ENCODE results near the gene CGA. TPM values are rescaled to one million over a fixed set of nuclear protein-coding genes. Genes with fewer than 3 reads are reported as not detected.

CGA gene
- total and polyA plus RNA-seq, 3 experiments from 2014 or later: not detected

DNA sequence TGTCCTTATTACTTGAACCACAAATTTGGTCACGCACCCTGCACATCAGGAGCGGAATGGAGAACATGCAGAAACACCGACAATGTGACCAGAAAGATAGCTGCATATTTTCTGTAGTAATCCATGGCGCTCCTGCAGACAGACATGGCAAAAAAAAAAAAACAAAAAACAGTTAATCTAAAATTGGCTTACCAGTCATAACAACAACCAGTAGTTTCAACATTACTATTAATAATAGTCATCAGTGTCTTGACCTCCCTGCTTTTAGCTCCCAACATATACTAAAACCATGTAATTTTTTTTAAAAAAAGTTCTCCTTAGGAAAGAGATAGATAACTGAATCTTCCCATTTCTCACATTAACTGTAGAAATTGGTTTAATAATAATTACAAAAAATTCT is 6.8 kb downstream of the CGA start:
- H3K4me1 Mint-ChIP-seq: no peaks in the 10 kb centered on the region
- Histone ChIP-seq H3K36me3 (ENCODE audit: insufficient read depth, low read length) (no peaks in the 10 kb centered on the region), H3K9me3 (ENCODE audit: low read length) (no peaks in the 10 kb centered on the region), H3K27me3 (ENCODE audit: insufficient read depth, low read length, poor library complexity, severe bottlenecking) (no peaks in the 10 kb centered on the region), H3K4me1 (ENCODE audit: insufficient read depth, low read length) (no peaks in the 10 kb centered on the region), H3K27ac (ENCODE audit: low read depth, low read length) (no peak overlapping the region), H3K4me3 (ENCODE audit: low read length) (no peak overlapping the region)
- no peak overlapping the region for H3K4me3 Mint-ChIP-seq
- CTCF ChIA-PET: interaction anchor here (3.1 kb wide), 1 partner anchor 9 kb away, joined by 14 read pairs; no protein-coding TSS in a partner anchor
- peaks cover 5 to 8% of the 10 kb centered on the region in 2 donors for H3K27me3 Mint-ChIP-seq
- H3K36me3 Mint-ChIP-seq: no peaks in the 10 kb centered on the region
- POLR2A ChIA-PET: no interaction called here
- DNase-seq: no peak
- H3K27ac Mint-ChIP-seq: peak overlapping the region in 1 of 8 donors; percentile 29
- H3K9me3 Mint-ChIP-seq: no peaks in the 10 kb centered on the region

- Histone ChIP-seq H3K9me3 (ENCODE audit: low read length) (no peaks in the 10 kb centered on the region), H3K27me3 (ENCODE audit: insufficient read depth, low read length, poor library complexity, severe bottlenecking) (no peaks in the 10 kb centered on the region), H3K36me3 (ENCODE audit: insufficient read depth, low read length) (no peaks in the 10 kb centered on the region), H3K4me1 (ENCODE audit: insufficient read depth, low read length) (no peaks in the 10 kb centered on the region), H3K27ac (ENCODE audit: low read depth, low read length) (no peak overlapping the region), H3K4me3 (ENCODE audit: low read length) (no peak overlapping the region)
- Mint-ChIP-seq H3K4me1 (no peaks in the 10 kb centered on the region), H3K4me3 (no peak overlapping the region), H3K36me3 (no peaks in the 10 kb centered on the region), H3K27ac (no peak overlapping the region), H3K9me3 (no peaks in the 10 kb centered on the region), H3K27me3 (peaks cover 11 to 28% of the 10 kb centered on the region in 2 donors)
- no peak for DNase-seq
- POLR2A ChIA-PET: no interaction called here
- CTCF ChIA-PET: no interaction called here
These were observed 12.7 kb downstream of the CGA start for GRCh38 chr6:87082160-87082721.

DNA sequence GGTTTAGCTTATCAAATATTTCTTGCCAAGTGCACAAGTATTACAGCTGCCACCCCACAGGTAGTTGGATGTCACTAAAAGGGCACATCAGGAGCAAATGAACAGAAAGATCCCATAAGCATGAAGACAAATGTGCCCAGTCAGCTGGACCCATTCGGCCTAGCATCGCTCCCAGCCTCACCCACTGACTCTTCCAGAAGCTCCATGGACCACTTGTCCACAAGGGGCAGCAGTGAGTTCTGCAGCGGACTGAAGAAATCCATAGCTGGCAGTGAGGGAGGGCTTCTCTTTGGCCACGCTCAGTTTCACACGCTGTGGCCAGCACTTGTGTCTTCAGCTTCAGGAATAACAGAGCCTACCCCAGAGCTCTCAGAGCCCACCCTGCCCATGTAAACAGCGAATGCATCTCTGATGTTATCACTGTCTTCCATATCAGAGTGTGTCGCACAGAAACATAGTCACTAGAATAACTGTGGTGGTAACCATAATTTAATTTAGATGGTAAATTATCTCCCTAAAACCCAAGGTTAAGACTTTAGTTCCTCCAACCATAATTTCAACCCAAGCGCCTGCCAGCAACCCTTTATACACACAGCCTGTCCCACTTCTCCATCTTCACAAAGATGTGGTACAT is 15.8 kb downstream of the CGA start:
- H3K4me3 ChIP-seq (ENCODE audit: low read length): no peak overlapping the region
- no peaks in the 10 kb centered on the region for H3K36me3 Mint-ChIP-seq
- no peaks in the 10 kb centered on the region for H3K27me3 ChIP-seq (ENCODE audit: insufficient read depth, low read length, poor library complexity, severe bottlenecking)
- POLR2A ChIA-PET: no interaction called here
- H3K4me3 Mint-ChIP-seq: no peak overlapping the region
- H3K9me3 ChIP-seq (ENCODE audit: low read length): no peaks in the 10 kb centered on the region
- no peaks in the 10 kb centered on the region for H3K4me1 ChIP-seq (ENCODE audit: insufficient read depth, low read length)
- CTCF ChIA-PET: interaction anchor here (0.6 to 2.4 kb wide), 11 partner anchors 9 to 170 kb away, joined by 3 to 16 read pairs (median 6); partner anchors contain the start of gene CGA
- no peaks in the 10 kb centered on the region for H3K9me3 Mint-ChIP-seq
- peak; percentile 18 to 64 (median 24) for DNase-seq
- H3K36me3 ChIP-seq (ENCODE audit: insufficient read depth, low read length): no peaks in the 10 kb centered on the region
- no peak overlapping the region for H3K27ac ChIP-seq (ENCODE audit: low read depth, low read length)
- H3K4me1 Mint-ChIP-seq: no peaks in the 10 kb centered on the region
- no peak overlapping the region for H3K27ac Mint-ChIP-seq
- peaks cover 8 to 24% of the 10 kb centered on the region in 2 donors for H3K27me3 Mint-ChIP-seq

DNA sequence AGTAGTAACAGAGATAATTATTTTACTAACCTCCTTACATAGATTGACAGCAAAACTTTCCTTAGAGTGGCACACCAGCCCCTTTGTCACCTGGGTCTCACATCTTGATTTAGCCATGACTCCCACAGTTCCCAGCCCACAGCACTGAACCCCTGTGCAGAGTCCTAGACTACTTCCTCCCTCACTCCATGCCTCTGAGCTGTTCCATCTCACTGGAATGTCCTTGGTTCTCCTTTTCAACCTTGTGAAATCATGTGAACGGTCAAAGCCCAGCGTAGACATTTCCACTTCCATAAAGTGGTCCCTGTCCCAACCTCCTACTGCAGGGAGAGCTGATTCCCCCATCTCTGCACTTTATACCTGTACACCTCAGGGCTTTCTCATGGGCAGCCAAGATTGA is 19.7 kb downstream of the CGA start:
- ChIA-PET CTCF (no interaction called here), POLR2A (no interaction called here)
- Mint-ChIP-seq H3K27ac (no peak overlapping the region), H3K4me3 (no peak overlapping the region), H3K27me3 (peaks cover 2 to 23% of the 10 kb centered on the region in 2 donors), H3K9me3 (no peaks in the 10 kb centered on the region), H3K4me1 (no peaks in the 10 kb centered on the region), H3K36me3 (no peaks in the 10 kb centered on the region)
- H3K36me3 ChIP-seq (ENCODE audit: insufficient read depth, low read length): no peaks in the 10 kb centered on the region
- H3K4me3 ChIP-seq (ENCODE audit: low read length): no peak overlapping the region
- H3K27me3 ChIP-seq (ENCODE audit: insufficient read depth, low read length, poor library complexity, severe bottlenecking): no peaks in the 10 kb centered on the region
- no peaks in the 10 kb centered on the region for H3K9me3 ChIP-seq (ENCODE audit: low read length)
- H3K27ac ChIP-seq (ENCODE audit: low read depth, low read length): no peak overlapping the region
- H3K4me1 ChIP-seq (ENCODE audit: insufficient read depth, low read length): no peaks in the 10 kb centered on the region
- DNase-seq: no peak

DNA sequence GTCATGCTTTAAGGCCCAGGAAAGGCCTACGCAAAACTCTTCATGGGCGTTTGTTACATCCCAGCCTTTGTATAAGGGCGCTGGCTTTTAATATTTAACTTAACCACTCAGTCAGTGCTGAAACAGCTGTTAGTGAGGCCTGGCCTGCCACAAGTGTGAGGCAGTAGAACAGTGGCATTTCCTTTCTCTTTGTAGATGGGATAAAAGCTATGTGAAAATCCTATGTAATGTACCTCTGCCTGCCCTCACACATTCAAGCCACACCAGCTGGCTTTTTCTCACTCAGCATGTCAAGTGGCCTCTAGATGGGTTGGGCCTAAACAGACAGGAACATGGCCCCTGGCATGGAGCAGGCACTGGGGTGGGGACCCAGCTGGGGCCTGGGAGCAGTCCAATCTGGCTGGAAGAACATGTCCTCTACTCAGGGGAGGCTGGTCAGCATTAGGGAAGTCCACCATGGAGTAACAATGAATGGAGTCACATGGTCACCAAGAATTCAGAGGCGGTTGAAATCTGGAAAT is 20.7 kb downstream of the CGA start:
- no peaks in the 10 kb centered on the region for H3K4me1 ChIP-seq (ENCODE audit: insufficient read depth, low read length)
- H3K27me3 ChIP-seq (ENCODE audit: insufficient read depth, low read length, poor library complexity, severe bottlenecking): no peaks in the 10 kb centered on the region
- Mint-ChIP-seq H3K36me3 (no peaks in the 10 kb centered on the region), H3K27me3 (peaks cover 0 to 18% of the 10 kb centered on the region in 2 donors), H3K27ac (no peak overlapping the region), H3K4me1 (no peaks in the 10 kb centered on the region), H3K4me3 (no peak overlapping the region), H3K9me3 (no peaks in the 10 kb centered on the region)
- DNase-seq: no peak
- POLR2A ChIA-PET: no interaction called here
- no peaks in the 10 kb centered on the region for H3K36me3 ChIP-seq (ENCODE audit: insufficient read depth, low read length)
- CTCF ChIA-PET: no interaction called here
- no peak overlapping the region for H3K4me3 ChIP-seq (ENCODE audit: low read length)
- H3K9me3 ChIP-seq (ENCODE audit: low read length): no peaks in the 10 kb centered on the region
- H3K27ac ChIP-seq (ENCODE audit: low read depth, low read length): no peak overlapping the region

DNA sequence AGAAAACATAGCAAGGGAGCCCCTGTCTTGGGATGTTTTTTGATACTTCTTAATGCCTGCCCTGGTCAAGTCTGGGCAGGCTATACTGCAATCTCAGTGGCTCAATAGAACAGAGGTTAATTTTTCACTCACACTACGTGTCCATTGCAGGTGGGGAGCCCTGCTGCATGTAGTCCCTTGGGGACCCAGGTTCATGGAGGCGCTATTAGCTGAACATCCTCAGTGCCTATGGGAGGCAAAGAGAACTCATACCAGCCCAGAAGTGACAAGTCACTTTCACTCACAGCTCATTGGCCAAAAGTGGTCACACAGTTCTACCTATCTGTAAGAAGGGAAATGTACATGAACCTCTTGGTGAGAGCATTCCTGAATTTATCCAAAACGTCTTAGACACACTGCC is 23.2 kb downstream of the CGA start:
- H3K4me3 ChIP-seq (ENCODE audit: low read length): no peak overlapping the region
- Mint-ChIP-seq H3K4me1 (no peaks in the 10 kb centered on the region), H3K27me3 (peaks cover 0 to 16% of the 10 kb centered on the region in 2 donors), H3K36me3 (no peaks in the 10 kb centered on the region), H3K27ac (no peak overlapping the region), H3K4me3 (no peak overlapping the region), H3K9me3 (no peaks in the 10 kb centered on the region)
- ChIA-PET CTCF (no interaction called here), POLR2A (no interaction called here)
- H3K27me3 ChIP-seq (ENCODE audit: insufficient read depth, low read length, poor library complexity, severe bottlenecking): no peaks in the 10 kb centered on the region
- H3K27ac ChIP-seq (ENCODE audit: low read depth, low read length): no peak overlapping the region
- no peak for DNase-seq
- H3K4me1 ChIP-seq (ENCODE audit: insufficient read depth, low read length): no peaks in the 10 kb centered on the region
- no peaks in the 10 kb centered on the region for H3K36me3 ChIP-seq (ENCODE audit: insufficient read depth, low read length)
- no peaks in the 10 kb centered on the region for H3K9me3 ChIP-seq (ENCODE audit: low read length)

GRCh38 chr6:87070741-87071140 is 24.2 kb downstream of the CGA start:
- Mint-ChIP-seq H3K4me3 (no peak overlapping the region), H3K36me3 (no peaks in the 10 kb centered on the region), H3K4me1 (no peaks in the 10 kb centered on the region), H3K9me3 (no peaks in the 10 kb centered on the region), H3K27ac (no peak overlapping the region), H3K27me3 (peaks cover 0 to 16% of the 10 kb centered on the region in 2 donors)
- no peak overlapping the region for H3K4me3 ChIP-seq (ENCODE audit: low read length)
- H3K27ac ChIP-seq (ENCODE audit: low read depth, low read length): no peak overlapping the region
- ChIA-PET CTCF (interaction anchor here (1.6 kb wide), 1 partner anchor 8 kb away, joined by 6 read pairs; no protein-coding TSS in a partner anchor), POLR2A (no interaction called here)
- H3K27me3 ChIP-seq (ENCODE audit: insufficient read depth, low read length, poor library complexity, severe bottlenecking): no peaks in the 10 kb centered on the region
- DNase-seq: no peak
- H3K36me3 ChIP-seq (ENCODE audit: insufficient read depth, low read length): no peaks in the 10 kb centered on the region
- no peaks in the 10 kb centered on the region for H3K9me3 ChIP-seq (ENCODE audit: low read length)
- H3K4me1 ChIP-seq (ENCODE audit: insufficient read depth, low read length): no peaks in the 10 kb centered on the region

- Mint-ChIP-seq H3K4me1 (no peaks in the 10 kb centered on the region), H3K27me3 (peaks cover 0 to 23% of the 10 kb centered on the region in 2 donors), H3K36me3 (no peaks in the 10 kb centered on the region), H3K4me3 (no peak overlapping the region), H3K27ac (no peak overlapping the region), H3K9me3 (no peaks in the 10 kb centered on the region)
- no peaks in the 10 kb centered on the region for H3K36me3 ChIP-seq (ENCODE audit: insufficient read depth, low read length)
- DNase-seq: no peak
- POLR2A ChIA-PET: no interaction called here
- no peak overlapping the region for H3K27ac ChIP-seq (ENCODE audit: low read depth, low read length)
- H3K9me3 ChIP-seq (ENCODE audit: low read length): no peaks in the 10 kb centered on the region
- CTCF ChIA-PET: interaction anchor here (2.7 kb wide), 1 partner anchor 10 kb away, joined by 16 read pairs; no protein-coding TSS in a partner anchor
- no peaks in the 10 kb centered on the region for H3K4me1 ChIP-seq (ENCODE audit: insufficient read depth, low read length)
- no peak overlapping the region for H3K4me3 ChIP-seq (ENCODE audit: low read length)
- H3K27me3 ChIP-seq (ENCODE audit: insufficient read depth, low read length, poor library complexity, severe bottlenecking): peaks cover 3% of the 10 kb centered on the region
These were observed 26.1 kb downstream of the CGA start for GRCh38 chr6:87068795-87069194.
